ENCODE results near the gene ATG16L2.

ATG16L2 gene

DNA sequence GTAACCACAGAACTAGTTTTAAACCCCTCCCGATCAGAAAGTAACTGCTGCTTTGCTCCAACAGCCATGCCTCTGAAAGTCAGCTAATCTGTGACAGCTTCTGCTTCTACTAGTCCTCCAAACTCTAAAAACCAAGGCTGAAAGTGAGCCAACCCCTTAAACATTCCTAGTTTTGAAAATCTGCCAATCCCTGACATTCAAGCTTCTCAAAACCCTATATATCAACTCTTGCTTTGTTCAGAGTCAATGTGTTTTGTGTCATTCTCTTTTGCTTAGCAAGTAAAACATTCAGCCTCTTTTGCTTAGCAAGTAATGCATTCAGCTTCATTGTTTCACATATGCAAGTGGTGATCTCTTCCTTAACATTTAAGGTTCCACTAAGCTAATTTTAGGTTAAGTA lies 56.9 kb downstream of the ATG16L2 start:
- DNase-seq (ENCODE audit: low read depth, low spot score): no peak
- no peak overlapping the region for H3K27ac ChIP-seq

DNA sequence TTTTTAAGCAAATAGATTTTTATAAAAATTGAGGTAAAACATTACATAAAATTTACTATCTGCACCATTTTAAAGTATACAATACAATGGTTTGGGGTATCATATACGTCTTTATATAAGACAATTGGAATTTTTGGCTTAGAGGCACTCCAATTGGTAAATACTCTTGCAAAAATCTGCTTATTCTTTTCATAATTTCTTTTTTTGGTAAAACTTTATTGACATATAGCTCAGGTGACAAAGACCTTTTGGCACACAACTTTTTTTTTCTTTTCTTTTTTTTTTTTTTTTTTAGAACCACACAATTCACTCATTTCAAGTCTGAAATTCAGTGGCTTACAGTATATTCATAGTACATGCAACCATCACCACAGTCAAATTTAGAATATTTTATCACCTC lies 57.8 kb downstream of the ATG16L2 start:
- no peak overlapping the region for H3K27ac ChIP-seq

DNA sequence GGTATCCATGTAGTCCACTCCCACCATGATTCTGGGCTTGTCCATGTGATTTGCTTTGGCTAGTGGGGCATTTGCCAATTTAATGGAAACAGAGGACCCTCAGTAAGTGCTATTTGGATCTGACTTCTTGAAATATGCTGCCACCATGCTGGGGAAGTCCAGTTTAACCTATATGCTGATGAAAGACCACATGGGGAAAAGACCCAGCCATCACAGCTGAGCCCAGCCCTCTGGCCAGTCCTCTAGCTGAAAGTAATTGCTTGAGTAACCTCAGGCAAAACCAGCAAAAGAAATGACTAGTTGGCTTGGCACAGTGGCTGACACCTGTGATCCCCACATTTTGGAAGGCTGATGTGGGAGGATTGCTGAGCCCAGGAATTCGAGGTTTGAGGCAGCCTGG lies 61.5 kb downstream of the ATG16L2 start:
- no peak overlapping the region for H3K27ac ChIP-seq
- no peak for DNase-seq (ENCODE audit: low read depth, low spot score)

More for the DNA sequence above, 57.8 kb downstream of the ATG16L2 start:
- no peak for DNase-seq (ENCODE audit: low read depth, low spot score)

DNA sequence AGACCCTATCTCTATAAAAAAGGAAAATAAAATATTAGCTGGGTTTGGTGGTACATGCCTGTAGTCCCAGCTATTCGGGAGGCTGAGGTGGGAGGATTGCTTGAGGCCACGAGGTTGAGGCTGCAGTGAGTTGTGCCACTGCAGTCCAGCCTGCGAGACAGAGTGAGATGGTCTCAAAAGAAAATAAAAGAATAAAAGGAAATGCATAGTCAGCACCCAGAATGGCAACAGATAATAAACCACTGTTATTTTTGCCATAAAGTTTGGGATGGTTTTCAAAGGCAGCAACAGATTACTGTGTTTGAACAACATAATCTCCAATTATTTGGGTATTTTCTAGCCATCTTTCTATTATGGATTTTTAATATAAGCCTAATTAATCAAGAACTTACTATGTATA lies 61.9 kb downstream of the ATG16L2 start:
- no peak for DNase-seq (ENCODE audit: low read depth, low spot score)
- H3K27ac ChIP-seq: no peak overlapping the region

Data from epithelial cell of prostate (primary cell).